Endothelial cell (in vitro differentiated cells): ENCODE data around the gene DOK6. TPM values are rescaled to one million over a fixed set of nuclear protein-coding genes. Genes with fewer than 3 reads are reported as not detected.

Experiments
- DNase-seq: peaks from one replicate; pipeline ENCODE4 v3.0.0; 2021; ENCODE audit warnings: low spot score
- H3K27ac Mint-ChIP-seq: one replicate; pipeline ENCODE4 v1.8.0; 2021; ENCODE audit warnings: mixed read lengths, inconsistent platforms; ENCODE audit not compliant: unreplicated experiment
- H3K27me3 Mint-ChIP-seq: one replicate; pipeline ENCODE4 v1.8.0; 2021; ENCODE audit warnings: mild to moderate bottlenecking, moderate library complexity, mixed read lengths, inconsistent platforms; ENCODE audit not compliant: unreplicated experiment
- H3K36me3 Mint-ChIP-seq: one replicate; pipeline ENCODE4 v1.8.0; 2021; ENCODE audit warnings: mild to moderate bottlenecking, low read depth, mixed read lengths, inconsistent platforms; ENCODE audit not compliant: unreplicated experiment
- H3K4me1 Mint-ChIP-seq: one replicate; pipeline ENCODE4 v1.8.0; 2021; ENCODE audit warnings: mild to moderate bottlenecking, mixed read lengths, inconsistent platforms; ENCODE audit not compliant: unreplicated experiment
- H3K4me3 Mint-ChIP-seq: one replicate; pipeline ENCODE4 v1.8.0; 2021; ENCODE audit warnings: mild to moderate bottlenecking, mixed read lengths, inconsistent platforms; ENCODE audit not compliant: unreplicated experiment
- H3K9me3 Mint-ChIP-seq: one replicate; pipeline ENCODE4 v1.8.0; 2021; ENCODE audit warnings: mixed read lengths, inconsistent platforms; ENCODE audit not compliant: unreplicated experiment
- CTCF ChIP-seq: fragments of 200-600 bp; sonication (generic); IDR thresholded peaks from one replicate; pipeline ENCODE4 v1.5.0; 2021; ENCODE audit warnings: antibody characterized with exemption; ENCODE audit not compliant: unreplicated experiment
- total RNA-seq: library from RNA; stranded (reverse); fragmentation: NEBNext Ultra II Directional; extraction: Animal tissue kit (Norgen Biotek cat#: 25700); gene quantifications from one replicate; pipeline ENCODE4 v1.2.1, GENCODE V29; 2021; ENCODE audit not compliant: unreplicated experiment

Gene DOK6
- total RNA-seq, 1 donor from 2014 or later = 2.2 TPM

GRCh38 chr18:69887256-69887655 lies 486.6 kb downstream of the DOK6 start:
- TF ChIP-seq CTCF = no peak
- Mint-ChIP-seq H3K36me3 (no peaks in the 10 kb centered on the region), H3K27ac (no peak overlapping the region)

GRCh38 chr18:69889009-69889408 lies 488.3 kb downstream of the DOK6 start:
- no peaks in the 10 kb centered on the region for H3K27me3 Mint-ChIP-seq
- no peaks in the 10 kb centered on the region for H3K9me3 Mint-ChIP-seq
- H3K27ac Mint-ChIP-seq = no peak overlapping the region
- no peak for TF ChIP-seq CTCF
- no peaks in the 10 kb centered on the region for H3K36me3 Mint-ChIP-seq
- H3K4me1 Mint-ChIP-seq = peaks cover 10% of the 10 kb centered on the region
- DNase-seq = no peak
- no peak overlapping the region for H3K4me3 Mint-ChIP-seq

More at GRCh38 chr18:69887256-69887655, 486.6 kb downstream of the DOK6 start:
- no peak for DNase-seq
- H3K9me3 Mint-ChIP-seq = no peaks in the 10 kb centered on the region
- H3K4me1 Mint-ChIP-seq = peaks cover 10% of the 10 kb centered on the region
- H3K4me3 Mint-ChIP-seq = no peak overlapping the region
- H3K27me3 Mint-ChIP-seq = no peaks in the 10 kb centered on the region

- Mint-ChIP-seq H3K9me3 (no peaks in the 10 kb centered on the region), H3K4me1 (peaks cover 5% of the 10 kb centered on the region), H3K27me3 (no peaks in the 10 kb centered on the region), H3K36me3 (no peaks in the 10 kb centered on the region), H3K27ac (no peak overlapping the region), H3K4me3 (no peak overlapping the region)
- no peak for DNase-seq
- no peak for TF ChIP-seq CTCF
Measured at GRCh38 chr18:69890558-69890957, 489.9 kb downstream of the DOK6 start.

GRCh38 chr18:69894467-69894866 lies 493.8 kb downstream of the DOK6 start:
- no peak for TF ChIP-seq CTCF
- Mint-ChIP-seq H3K27me3 (no peaks in the 10 kb centered on the region), H3K4me1 (peaks cover 2% of the 10 kb centered on the region), H3K36me3 (no peaks in the 10 kb centered on the region), H3K9me3 (no peaks in the 10 kb centered on the region), H3K27ac (no peak overlapping the region), H3K4me3 (no peak overlapping the region)
- DNase-seq = no peak

GRCh38 chr18:69895066-69896047 lies 494.7 kb downstream of the DOK6 start:
- TF ChIP-seq CTCF = no peak
- no peaks in the 10 kb centered on the region for H3K9me3 Mint-ChIP-seq
- no peaks in the 10 kb centered on the region for H3K27me3 Mint-ChIP-seq
- peaks cover 2% of the 10 kb centered on the region for H3K4me1 Mint-ChIP-seq
- no peak for DNase-seq
- no peak overlapping the region for H3K27ac Mint-ChIP-seq
- H3K4me3 Mint-ChIP-seq = no peak overlapping the region
- no peaks in the 10 kb centered on the region for H3K36me3 Mint-ChIP-seq
